ENCODE measurements around the gene SNRK.
"Not testable (repeated sequence)": the region's sequence is repeated elsewhere in the genome, so short reads cannot be mapped to it uniquely, and the experiment has no call there.

The SNRK gene

GRCh38 chr3:43348350-43348749 is 62.0 kb downstream of the SNRK start:
- DNase-seq (ENCODE audit: low read depth), result no peak
- H3K4me3 ChIP-seq (replicated peaks; ENCODE audit: low read depth, low read length), result no peak overlapping the region
- TF ChIP-seq CTCF (IDR thresholded peaks at IDR 0.05; ENCODE audit: low read length, missing control alignments), result no peak

GRCh38 chr3:43348852-43349574 is 62.7 kb downstream of the SNRK start:
- no peak for TF ChIP-seq CTCF (IDR thresholded peaks at IDR 0.05; ENCODE audit: low read length, missing control alignments)
- DNase-seq (ENCODE audit: low read depth), result no peak
- no peak overlapping the region for H3K4me3 ChIP-seq (replicated peaks; ENCODE audit: low read depth, low read length)

GRCh38 chr3:43349716-43350115 is 63.4 kb downstream of the SNRK start:
- no peak for TF ChIP-seq CTCF (IDR thresholded peaks at IDR 0.05; ENCODE audit: low read length, missing control alignments)
- no peak for DNase-seq (ENCODE audit: low read depth)
- H3K4me3 ChIP-seq (replicated peaks; ENCODE audit: low read depth, low read length), result no peak overlapping the region

- no peak for TF ChIP-seq CTCF (IDR thresholded peaks at IDR 0.05; ENCODE audit: low read length, missing control alignments)
- H3K4me3 ChIP-seq (replicated peaks; ENCODE audit: low read depth, low read length), result no peak overlapping the region
- DNase-seq (ENCODE audit: low read depth), result no peak
These were observed 67.1 kb downstream of the SNRK start for GRCh38 chr3:43353393-43353792.

- H3K4me3 ChIP-seq (replicated peaks; ENCODE audit: low read depth, low read length), result no peak overlapping the region
- DNase-seq (ENCODE audit: low read depth), result no peak
- no peak for TF ChIP-seq CTCF (IDR thresholded peaks at IDR 0.05; ENCODE audit: low read length, missing control alignments)
These were observed 67.8 kb downstream of the SNRK start for GRCh38 chr3:43353923-43354670.

- H3K4me3 ChIP-seq (replicated peaks; ENCODE audit: low read depth, low read length); DNase-seq (ENCODE audit: low read depth): not testable (repeated sequence)
These were observed 69.7 kb downstream of the SNRK start for GRCh38 chr3:43356033-43356432.

- H3K4me3 ChIP-seq (replicated peaks; ENCODE audit: low read depth, low read length), result no peak overlapping the region
- DNase-seq (ENCODE audit: low read depth), result no peak
- TF ChIP-seq CTCF (IDR thresholded peaks at IDR 0.05; ENCODE audit: low read length, missing control alignments), result no peak
These were observed 74.7 kb downstream of the SNRK start for GRCh38 chr3:43361077-43361476.
